ENCODE measurements around the gene KRTAP4-7.
"Not testable (repeated sequence)": the region's sequence is repeated elsewhere in the genome, so short reads cannot be mapped to it uniquely, and the experiment has no call there.

The KRTAP4-7 gene

GRCh38 chr17:41111151-41111885 lies 27.4 kb downstream of the KRTAP4-7 start:
- no peak for ATAC-seq (ENCODE audit: low read depth)
- Mint-ChIP-seq H3K36me3 (peaks cover 2% of the 10 kb centered on the region), H3K27ac (no peak overlapping the region), H3K4me1 (peaks cover 11% of the 10 kb centered on the region), H3K27me3 (no peaks in the 10 kb centered on the region), H3K9me3 (peaks cover 3% of the 10 kb centered on the region), H3K4me3 (no peak overlapping the region)
- DNase-seq (ENCODE audit: low spot score in 2 of 2), result no peak

DNA sequence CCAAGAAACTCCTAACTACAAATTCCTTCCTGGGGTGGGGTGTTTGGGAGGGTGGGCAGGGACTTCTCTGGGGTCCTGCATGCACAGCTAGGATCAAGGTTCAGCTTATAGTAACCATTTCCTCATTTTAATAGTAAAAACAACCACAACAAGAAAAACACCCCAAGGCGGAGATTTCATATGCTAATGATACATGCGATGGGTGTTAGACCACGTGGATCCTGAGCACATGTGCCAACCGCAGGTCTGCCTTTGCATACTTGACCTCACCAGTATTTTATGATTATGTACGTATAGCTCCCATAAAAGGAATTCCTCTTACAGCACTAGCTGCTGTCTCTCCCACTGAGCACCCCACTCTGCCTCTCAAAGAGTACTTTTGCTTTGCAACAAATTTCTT lies 32.3 kb downstream of the KRTAP4-7 start:
- DNase-seq (ENCODE audit: low spot score in 2 of 2) (peak in 1 of 2 donors; percentile 15), ATAC-seq (ENCODE audit: low read depth) (peak; percentile 77)
- H3K27ac Mint-ChIP-seq, result no peak overlapping the region
- peaks cover 7% of the 10 kb centered on the region for H3K27me3 Mint-ChIP-seq
- H3K9me3 Mint-ChIP-seq, result peaks cover 4% of the 10 kb centered on the region
- H3K4me1 Mint-ChIP-seq, result peaks cover 24% of the 10 kb centered on the region
- H3K4me3 Mint-ChIP-seq, result no peak overlapping the region
- H3K36me3 Mint-ChIP-seq, result peaks cover 3% of the 10 kb centered on the region

GRCh38 chr17:41117846-41118386 lies 34.0 kb downstream of the KRTAP4-7 start, which contains the start of gene KRTAP4-11:
Gene KRTAP4-11, minus strand, starts transcription at chr17:41118373. Its CDS starts 58 bp downstream, at chr17:41118315.
- ATAC-seq (ENCODE audit: low read depth); H3K36me3 Mint-ChIP-seq; DNase-seq (ENCODE audit: low spot score in 2 of 2); H3K9me3 Mint-ChIP-seq; H3K4me3 Mint-ChIP-seq; H3K27me3 Mint-ChIP-seq: not testable (repeated sequence)
- Mint-ChIP-seq H3K27ac (peak within 1 kb of the TSS; percentile 29), H3K4me1 (peaks cover 24% of the 10 kb centered on the region)

GRCh38 chr17:41118721-41119120 lies 34.8 kb downstream of the KRTAP4-7 start:
- DNase-seq (ENCODE audit: low spot score in 2 of 2) (no peak), ATAC-seq (ENCODE audit: low read depth) (no peak)
- Mint-ChIP-seq H3K27ac (no peak overlapping the region), H3K4me1 (peaks cover 29% of the 10 kb centered on the region), H3K4me3 (no peak overlapping the region), H3K36me3 (peaks cover 2% of the 10 kb centered on the region), H3K27me3 (peaks cover 12% of the 10 kb centered on the region), H3K9me3 (peaks cover 5% of the 10 kb centered on the region)

DNA sequence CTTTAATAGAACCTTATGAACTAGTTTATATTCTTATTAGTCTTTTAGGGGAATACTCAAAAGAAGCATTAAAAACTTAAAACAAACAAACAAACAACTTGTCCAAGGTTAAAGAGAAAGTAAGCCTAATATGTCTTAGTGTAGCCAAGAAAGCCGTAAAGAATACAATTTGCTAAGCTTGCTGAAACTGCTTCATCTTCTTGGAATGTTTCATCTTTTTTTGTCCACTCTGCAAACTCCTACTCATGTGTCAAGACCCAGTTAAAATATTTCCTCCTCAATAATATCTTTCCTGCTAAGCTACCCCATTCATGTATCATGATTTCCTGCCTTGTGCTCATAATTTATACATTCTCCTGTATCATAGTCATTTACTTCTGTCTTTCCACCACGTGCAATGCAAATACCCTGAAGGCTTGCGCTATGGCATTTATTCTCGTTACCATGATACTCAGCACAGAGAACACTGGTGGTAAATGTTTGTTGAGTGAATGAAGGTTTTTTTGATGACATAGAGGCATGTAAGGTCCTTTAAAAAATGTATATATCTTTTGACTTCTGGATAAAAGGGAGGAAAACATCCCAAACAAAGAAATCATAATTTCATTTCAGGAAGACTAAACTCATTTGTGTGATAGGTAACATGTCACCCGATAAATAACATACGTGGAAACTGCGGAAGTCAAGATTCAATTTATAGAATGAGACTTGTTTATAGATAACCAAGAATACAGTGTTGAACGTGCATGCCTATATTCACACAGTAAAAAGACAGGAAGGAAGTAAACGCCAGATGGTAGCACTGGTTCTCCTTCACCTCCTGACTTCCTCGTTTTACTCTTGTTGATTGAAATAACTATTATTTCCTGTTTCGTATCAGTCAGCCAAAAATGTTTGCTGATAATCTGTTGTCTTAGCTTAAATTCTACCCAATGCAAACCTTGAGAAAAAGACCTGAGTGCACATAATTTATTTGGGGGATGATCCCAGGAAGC lies 36.0 kb downstream of the KRTAP4-7 start:
- H3K27ac Mint-ChIP-seq, result peak overlapping the region; percentile 87
- peak overlapping the region; percentile 69 for H3K4me3 Mint-ChIP-seq
- ATAC-seq (ENCODE audit: low read depth) (peak; percentile 79), DNase-seq (ENCODE audit: low spot score in 2 of 2) (peak in 1 of 2 donors; percentile 16)
- peaks cover 29% of the 10 kb centered on the region for H3K4me1 Mint-ChIP-seq
- not testable (repeated sequence) for H3K36me3 Mint-ChIP-seq, H3K9me3 Mint-ChIP-seq
- peaks cover 12% of the 10 kb centered on the region for H3K27me3 Mint-ChIP-seq

- H3K27me3 Mint-ChIP-seq, result peaks cover 12% of the 10 kb centered on the region
- DNase-seq (ENCODE audit: low spot score in 2 of 2) (no peak), ATAC-seq (ENCODE audit: low read depth) (no peak)
- peaks cover 22% of the 10 kb centered on the region for H3K4me1 Mint-ChIP-seq
- H3K9me3 Mint-ChIP-seq, result peaks cover 7% of the 10 kb centered on the region
- no peak overlapping the region for H3K4me3 Mint-ChIP-seq
- peaks cover 2% of the 10 kb centered on the region for H3K36me3 Mint-ChIP-seq
- H3K27ac Mint-ChIP-seq, result no peak overlapping the region
These were observed 37.8 kb downstream of the KRTAP4-7 start for GRCh38 chr17:41121742-41122141.

GRCh38 chr17:41123292-41123990 lies 39.5 kb downstream of the KRTAP4-7 start:
- not testable (repeated sequence) for H3K9me3 Mint-ChIP-seq; ATAC-seq (ENCODE audit: low read depth); H3K36me3 Mint-ChIP-seq; DNase-seq (ENCODE audit: low spot score in 2 of 2); H3K27me3 Mint-ChIP-seq; H3K27ac Mint-ChIP-seq
- Mint-ChIP-seq H3K4me1 (peaks cover 17% of the 10 kb centered on the region), H3K4me3 (peak overlapping the region; percentile 53)

- H3K9me3 Mint-ChIP-seq; ATAC-seq (ENCODE audit: low read depth); H3K27me3 Mint-ChIP-seq; H3K27ac Mint-ChIP-seq; H3K36me3 Mint-ChIP-seq; DNase-seq (ENCODE audit: low spot score in 2 of 2): not testable (repeated sequence)
- Mint-ChIP-seq H3K4me1 (peaks cover 17% of the 10 kb centered on the region), H3K4me3 (peak within 1 kb of the TSS; percentile 53)
These were observed 40.0 kb downstream of the KRTAP4-7 start, which contains the start of gene KRTAP4-12 for GRCh38 chr17:41123991-41124371. Gene KRTAP4-12, minus strand, starts transcription at chr17:41124182. Its CDS starts 60 bp downstream, at chr17:41124122.

DNA sequence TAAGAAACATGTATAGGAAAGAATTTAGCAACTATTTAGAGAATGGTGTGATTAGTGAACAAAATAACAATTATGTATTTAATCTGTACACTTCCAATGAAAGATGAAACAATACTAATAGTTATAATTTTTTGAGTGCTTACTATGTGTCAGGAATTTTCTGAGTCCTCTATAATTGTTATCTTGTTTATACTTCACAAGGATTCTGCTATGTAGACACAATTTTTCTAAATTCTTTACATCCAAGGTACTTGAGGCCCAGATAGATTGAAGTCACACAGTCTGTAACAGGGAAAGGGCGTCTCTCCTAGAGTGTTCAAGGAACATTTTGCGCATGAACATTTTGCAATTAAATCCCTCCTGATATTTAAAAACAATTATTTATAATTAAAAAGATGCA lies 41.1 kb downstream of the KRTAP4-7 start:
- no peak for ATAC-seq (ENCODE audit: low read depth)
- H3K36me3 Mint-ChIP-seq, result no peaks in the 10 kb centered on the region
- H3K4me3 Mint-ChIP-seq, result no peak overlapping the region
- H3K9me3 Mint-ChIP-seq, result peaks cover 6% of the 10 kb centered on the region
- no peak overlapping the region for H3K27ac Mint-ChIP-seq
- peaks cover 14% of the 10 kb centered on the region for H3K4me1 Mint-ChIP-seq
- no peak for DNase-seq (ENCODE audit: low spot score in 2 of 2)
- H3K27me3 Mint-ChIP-seq, result peaks cover 5% of the 10 kb centered on the region

GRCh38 chr17:41126412-41126811 lies 42.5 kb downstream of the KRTAP4-7 start:
- H3K4me3 Mint-ChIP-seq, result no peak overlapping the region

DNA sequence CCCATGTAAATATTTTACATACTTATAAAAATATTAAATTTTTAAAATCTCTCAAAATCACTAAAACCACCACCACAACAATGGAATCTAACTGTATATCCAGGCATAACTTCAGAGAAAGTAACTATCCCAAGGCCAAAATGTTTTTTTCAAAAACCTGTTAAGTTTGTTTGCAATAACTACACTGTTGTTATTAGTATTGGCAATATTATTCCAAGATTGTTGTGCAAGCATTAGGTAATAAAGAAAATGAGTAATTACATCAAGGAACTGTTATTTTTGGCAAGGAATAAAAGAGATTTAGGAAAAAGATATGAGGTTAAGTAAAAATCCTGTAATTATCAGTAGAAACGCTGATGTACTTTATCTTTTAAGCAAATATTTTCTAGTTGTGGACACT lies 43.4 kb downstream of the KRTAP4-7 start:
- Mint-ChIP-seq H3K27me3 (peaks cover 6% of the 10 kb centered on the region), H3K9me3 (peaks cover 6% of the 10 kb centered on the region), H3K4me1 (peaks cover 15% of the 10 kb centered on the region), H3K27ac (no peak overlapping the region), H3K4me3 (no peak overlapping the region), H3K36me3 (no peaks in the 10 kb centered on the region)
- ATAC-seq (ENCODE audit: low read depth) (no peak), DNase-seq (ENCODE audit: low spot score in 2 of 2) (no peak)

More at GRCh38 chr17:41126412-41126811, 42.5 kb downstream of the KRTAP4-7 start:
- H3K4me1 Mint-ChIP-seq, result peaks cover 11% of the 10 kb centered on the region
- H3K27me3 Mint-ChIP-seq, result peaks cover 5% of the 10 kb centered on the region
- no peak overlapping the region for H3K27ac Mint-ChIP-seq
- H3K36me3 Mint-ChIP-seq, result no peaks in the 10 kb centered on the region
- DNase-seq (ENCODE audit: low spot score in 2 of 2), result no peak
- ATAC-seq (ENCODE audit: low read depth), result no peak
- peaks cover 6% of the 10 kb centered on the region for H3K9me3 Mint-ChIP-seq

DNA sequence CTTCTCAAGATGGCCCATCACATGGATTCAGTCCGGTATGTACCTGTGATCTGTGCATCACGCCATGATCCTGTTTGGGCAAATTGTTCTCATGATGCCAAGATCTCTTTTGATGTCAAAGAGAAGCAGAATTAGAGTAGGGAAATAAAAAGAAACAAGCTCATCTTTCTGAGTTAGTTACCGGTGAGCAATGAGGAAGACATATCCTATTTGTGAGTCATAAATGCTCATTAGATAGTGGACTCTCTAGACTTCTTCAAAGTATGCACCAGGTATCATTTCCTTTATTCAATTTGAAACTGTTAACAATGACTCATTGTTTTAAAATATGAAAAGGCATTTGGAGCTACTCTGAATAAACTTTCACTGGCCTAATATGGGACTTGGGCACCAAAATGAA lies 48.0 kb downstream of the KRTAP4-7 start:
- peaks cover 9% of the 10 kb centered on the region for H3K4me1 Mint-ChIP-seq

More for the DNA sequence above, 48.0 kb downstream of the KRTAP4-7 start:
- Mint-ChIP-seq H3K27ac (no peak overlapping the region), H3K4me3 (no peak overlapping the region), H3K36me3 (peaks cover under 1% of the 10 kb centered on the region), H3K9me3 (peaks cover 3% of the 10 kb centered on the region), H3K27me3 (peaks cover 1% of the 10 kb centered on the region)
- ATAC-seq (ENCODE audit: low read depth), result no peak
- DNase-seq (ENCODE audit: low spot score in 2 of 2), result no peak

Measured in memory B cell (primary cell).